ENCODE results near the gene FGFRL1. TPM values are rescaled to one million over a fixed set of nuclear protein-coding genes. Genes with fewer than 3 reads are reported as not detected.
A peak's percentile ranks its signal among the peaks of the same experiment; 100 is the strongest.

Gene FGFRL1
- total RNA-seq, 1 experiment from 2014 or later: 33.5 TPM

- POLR2A ChIA-PET: no interaction called here
- H3K27ac Mint-ChIP-seq (ENCODE audit: low read depth, unreplicated experiment): no peak overlapping the region
- no peak for DNase-seq (ENCODE audit: unreplicated experiment)
- TF ChIP-seq, protein P1, sequence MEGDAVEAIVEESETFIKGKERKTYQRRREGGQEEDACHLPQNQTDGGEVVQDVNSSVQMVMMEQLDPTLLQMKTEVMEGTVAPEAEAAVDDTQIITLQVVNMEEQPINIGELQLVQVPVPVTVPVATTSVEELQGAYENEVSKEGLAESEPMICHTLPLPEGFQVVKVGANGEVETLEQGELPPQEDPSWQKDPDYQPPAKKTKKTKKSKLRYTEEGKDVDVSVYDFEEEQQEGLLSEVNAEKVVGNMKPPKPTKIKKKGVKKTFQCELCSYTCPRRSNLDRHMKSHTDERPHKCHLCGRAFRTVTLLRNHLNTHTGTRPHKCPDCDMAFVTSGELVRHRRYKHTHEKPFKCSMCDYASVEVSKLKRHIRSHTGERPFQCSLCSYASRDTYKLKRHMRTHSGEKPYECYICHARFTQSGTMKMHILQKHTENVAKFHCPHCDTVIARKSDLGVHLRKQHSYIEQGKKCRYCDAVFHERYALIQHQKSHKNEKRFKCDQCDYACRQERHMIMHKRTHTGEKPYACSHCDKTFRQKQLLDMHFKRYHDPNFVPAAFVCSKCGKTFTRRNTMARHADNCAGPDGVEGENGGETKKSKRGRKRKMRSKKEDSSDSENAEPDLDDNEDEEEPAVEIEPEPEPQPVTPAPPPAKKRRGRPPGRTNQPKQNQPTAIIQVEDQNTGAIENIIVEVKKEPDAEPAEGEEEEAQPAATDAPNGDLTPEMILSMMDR (IDR thresholded peaks at IDR 0.05; ENCODE audit: unreplicated experiment): no peak
- peak overlapping the region; percentile 16 for H3K4me3 Mint-ChIP-seq (ENCODE audit: unreplicated experiment)
- H3K9me3 Mint-ChIP-seq (ENCODE audit: unreplicated experiment): no peaks in the 10 kb centered on the region
- CTCF ChIA-PET: interaction anchor here (0.6 kb wide), 1 partner anchor 124 kb away, joined by 4 read pairs; no protein-coding TSS in a partner anchor
- H3K4me1 Mint-ChIP-seq (ENCODE audit: insufficient read depth, unreplicated experiment): peaks cover 11% of the 10 kb centered on the region
- intact Hi-C loops (cut with micrococcal nuclease): loop anchor here (5.0 kb wide), 1 partner anchor 69 kb away; no protein-coding TSS in a partner anchor
- no TSS peak for BruUV-seq (replicated peaks)
- H3K27me3 Mint-ChIP-seq (ENCODE audit: insufficient read depth, unreplicated experiment): peaks cover 7% of the 10 kb centered on the region
- peaks cover 18% of the 10 kb centered on the region for H3K36me3 Mint-ChIP-seq (ENCODE audit: insufficient read depth, unreplicated experiment)
These were observed 2.0 kb downstream of the FGFRL1 start for GRCh38 chr4:1013225-1014073.

DNA sequence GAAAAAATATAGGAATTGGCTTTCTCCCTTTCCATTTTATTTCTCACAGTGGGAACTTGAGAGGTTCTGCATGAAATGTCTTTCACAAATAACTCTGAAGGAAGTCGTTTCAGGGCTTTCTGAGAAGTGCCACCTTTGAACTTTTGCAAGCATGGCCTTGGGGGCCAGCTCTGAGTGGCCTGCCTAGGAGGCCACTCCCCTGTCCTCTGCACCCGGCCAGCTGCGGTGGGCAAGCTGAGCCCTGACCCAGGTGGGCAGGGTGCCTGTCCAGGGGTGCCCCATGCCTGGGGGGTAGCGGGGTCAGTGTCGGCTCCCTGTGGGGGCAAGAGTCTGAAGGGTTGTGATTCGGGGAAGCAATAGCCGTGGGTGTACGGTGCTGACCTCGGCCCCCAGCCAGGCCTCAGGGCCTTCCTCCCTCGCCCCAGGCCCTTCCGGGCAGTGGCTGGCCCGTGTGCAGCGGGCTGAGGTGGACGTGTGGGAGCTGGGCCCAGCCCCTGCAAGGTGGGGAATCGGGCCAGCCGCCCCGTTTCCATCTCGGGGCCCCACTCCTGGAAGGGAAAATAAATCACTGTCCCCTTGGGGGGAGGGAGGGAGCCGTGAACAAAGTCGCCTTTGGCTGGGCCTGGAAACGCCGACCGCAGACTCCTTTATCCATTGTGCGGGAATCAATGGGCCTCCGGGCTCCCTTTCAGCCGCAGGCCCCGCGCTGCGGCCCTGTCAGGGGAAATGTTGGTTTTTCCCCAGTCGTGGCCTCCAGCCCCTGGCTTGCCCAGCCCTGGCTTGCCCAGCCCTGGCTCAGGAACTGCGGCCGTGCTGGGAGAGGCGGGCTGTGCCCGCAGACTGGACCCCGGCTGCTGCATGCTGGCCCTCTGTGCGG lies 3.1 kb downstream of the FGFRL1 start:
- ChIA-PET CTCF (no interaction called here), POLR2A (no interaction called here)
- Mint-ChIP-seq H3K27ac (ENCODE audit: low read depth, unreplicated experiment) (no peak overlapping the region), H3K4me3 (ENCODE audit: unreplicated experiment) (no peak overlapping the region), H3K36me3 (ENCODE audit: insufficient read depth, unreplicated experiment) (peaks cover 19% of the 10 kb centered on the region), H3K9me3 (ENCODE audit: unreplicated experiment) (no peaks in the 10 kb centered on the region), H3K4me1 (ENCODE audit: insufficient read depth, unreplicated experiment) (peaks cover 6% of the 10 kb centered on the region), H3K27me3 (ENCODE audit: insufficient read depth, unreplicated experiment) (no peaks in the 10 kb centered on the region)
- intact Hi-C loops (cut with micrococcal nuclease): loop anchor here (5.0 kb wide), 1 partner anchor 68 kb away; no protein-coding TSS in a partner anchor
- no peak for DNase-seq (ENCODE audit: unreplicated experiment)
- TSS peak; percentile 57 for BruUV-seq (replicated peaks)
- TF ChIP-seq, protein P1 (IDR thresholded peaks at IDR 0.05; ENCODE audit: unreplicated experiment): no peak

DNA sequence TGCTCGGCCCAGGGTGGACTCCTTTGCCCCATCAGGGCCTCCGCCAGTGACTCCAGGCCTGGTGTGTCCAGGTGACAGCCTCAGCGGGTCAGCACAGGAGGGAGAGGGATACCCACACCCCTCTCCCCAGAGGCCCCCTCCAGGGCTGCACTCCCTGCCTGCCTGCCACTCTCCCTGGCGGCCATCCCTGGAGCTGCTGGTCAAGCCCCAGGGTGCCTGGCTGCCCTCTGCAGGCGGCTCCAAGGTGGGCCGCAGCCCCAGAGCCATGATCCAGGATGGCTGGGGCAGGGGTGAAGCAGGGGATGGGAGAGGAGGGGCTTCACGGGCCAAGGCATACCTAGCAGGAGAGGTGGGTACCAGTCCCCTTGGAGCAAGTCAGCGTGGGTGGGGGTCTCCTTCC lies 3.8 kb downstream of the FGFRL1 start:
- ChIA-PET POLR2A (interaction anchor here (1.0 kb wide), 1 partner anchor 85 kb away, joined by 3 read pairs; no protein-coding TSS in a partner anchor), CTCF (no interaction called here)
- Mint-ChIP-seq H3K4me3 (ENCODE audit: unreplicated experiment) (no peak overlapping the region), H3K27ac (ENCODE audit: low read depth, unreplicated experiment) (no peak overlapping the region), H3K4me1 (ENCODE audit: insufficient read depth, unreplicated experiment) (peaks cover 5% of the 10 kb centered on the region), H3K9me3 (ENCODE audit: unreplicated experiment) (no peaks in the 10 kb centered on the region), H3K36me3 (ENCODE audit: insufficient read depth, unreplicated experiment) (peaks cover 13% of the 10 kb centered on the region), H3K27me3 (ENCODE audit: insufficient read depth, unreplicated experiment) (no peaks in the 10 kb centered on the region)
- intact Hi-C loops (cut with micrococcal nuclease): no loop called here
- BruUV-seq (replicated peaks): no TSS peak
- TF ChIP-seq, protein P1 (IDR thresholded peaks at IDR 0.05; ENCODE audit: unreplicated experiment): no peak
- no peak for DNase-seq (ENCODE audit: unreplicated experiment)

GRCh38 chr4:1015746-1016145 lies 4.3 kb downstream of the FGFRL1 start:
- POLR2A ChIA-PET: interaction anchor here (1.0 kb wide), 1 partner anchor 85 kb away, joined by 3 read pairs; no protein-coding TSS in a partner anchor
- no TSS peak for BruUV-seq (replicated peaks)
- H3K27me3 Mint-ChIP-seq (ENCODE audit: insufficient read depth, unreplicated experiment): no peaks in the 10 kb centered on the region
- DNase-seq (ENCODE audit: unreplicated experiment): no peak
- intact Hi-C loops (cut with micrococcal nuclease): no loop called here
- H3K36me3 Mint-ChIP-seq (ENCODE audit: insufficient read depth, unreplicated experiment): peaks cover 13% of the 10 kb centered on the region
- H3K4me3 Mint-ChIP-seq (ENCODE audit: unreplicated experiment): no peak overlapping the region
- no peak overlapping the region for H3K27ac Mint-ChIP-seq (ENCODE audit: low read depth, unreplicated experiment)
- no peaks in the 10 kb centered on the region for H3K4me1 Mint-ChIP-seq (ENCODE audit: insufficient read depth, unreplicated experiment)
- no peaks in the 10 kb centered on the region for H3K9me3 Mint-ChIP-seq (ENCODE audit: unreplicated experiment)
- TF ChIP-seq, protein P1 (IDR thresholded peaks at IDR 0.05; ENCODE audit: unreplicated experiment): no peak
- CTCF ChIA-PET: no interaction called here

All from MCF 10A (cell line).